Measurements from ENCODE around the gene APBB2. TPM values are rescaled to one million over a fixed set of nuclear protein-coding genes. Genes with fewer than 3 reads are reported as not detected.

The APBB2 gene
- total RNA-seq, 1 experiment from 2014 or later: 17.7 TPM

DNA sequence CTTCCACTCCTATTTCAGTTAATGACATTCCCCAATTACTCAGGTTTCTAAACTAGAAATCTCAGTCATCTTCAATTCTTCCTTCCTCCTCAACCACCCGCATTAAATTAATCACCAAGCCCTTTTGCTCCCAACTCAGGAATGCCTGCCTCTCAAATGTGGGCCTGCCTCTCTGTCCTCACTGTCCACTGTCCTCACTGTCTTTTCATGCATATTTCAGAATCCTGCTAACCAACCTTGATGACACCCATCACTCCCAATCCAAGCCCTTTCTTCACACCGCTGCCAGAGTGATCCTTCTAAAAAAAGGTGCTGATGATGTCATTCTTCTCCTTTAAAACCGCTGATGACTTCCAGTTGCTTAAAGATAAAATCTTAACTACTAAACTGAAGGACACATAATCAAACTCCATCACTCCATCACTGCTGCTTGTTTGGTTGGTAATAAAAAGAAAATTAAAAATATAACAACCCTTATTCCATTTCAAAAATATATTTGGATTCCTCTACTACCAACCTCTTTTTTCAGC, 5.1 kb upstream of the APBB2 start:
- peaks cover 17% of the 10 kb centered on the region for H3K36me3 Mint-ChIP-seq (ENCODE audit: insufficient read depth, unreplicated experiment)
- H3K4me1 Mint-ChIP-seq (ENCODE audit: low read depth, unreplicated experiment): no peaks in the 10 kb centered on the region
- no peaks in the 10 kb centered on the region for H3K9me3 Mint-ChIP-seq (ENCODE audit: low read depth, unreplicated experiment)
- no peak overlapping the region for H3K4me3 Mint-ChIP-seq (ENCODE audit: low read depth, unreplicated experiment)
- TF ChIP-seq, protein P1, sequence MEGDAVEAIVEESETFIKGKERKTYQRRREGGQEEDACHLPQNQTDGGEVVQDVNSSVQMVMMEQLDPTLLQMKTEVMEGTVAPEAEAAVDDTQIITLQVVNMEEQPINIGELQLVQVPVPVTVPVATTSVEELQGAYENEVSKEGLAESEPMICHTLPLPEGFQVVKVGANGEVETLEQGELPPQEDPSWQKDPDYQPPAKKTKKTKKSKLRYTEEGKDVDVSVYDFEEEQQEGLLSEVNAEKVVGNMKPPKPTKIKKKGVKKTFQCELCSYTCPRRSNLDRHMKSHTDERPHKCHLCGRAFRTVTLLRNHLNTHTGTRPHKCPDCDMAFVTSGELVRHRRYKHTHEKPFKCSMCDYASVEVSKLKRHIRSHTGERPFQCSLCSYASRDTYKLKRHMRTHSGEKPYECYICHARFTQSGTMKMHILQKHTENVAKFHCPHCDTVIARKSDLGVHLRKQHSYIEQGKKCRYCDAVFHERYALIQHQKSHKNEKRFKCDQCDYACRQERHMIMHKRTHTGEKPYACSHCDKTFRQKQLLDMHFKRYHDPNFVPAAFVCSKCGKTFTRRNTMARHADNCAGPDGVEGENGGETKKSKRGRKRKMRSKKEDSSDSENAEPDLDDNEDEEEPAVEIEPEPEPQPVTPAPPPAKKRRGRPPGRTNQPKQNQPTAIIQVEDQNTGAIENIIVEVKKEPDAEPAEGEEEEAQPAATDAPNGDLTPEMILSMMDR (IDR thresholded peaks at IDR 0.05; ENCODE audit: unreplicated experiment): no peak
- no peaks in the 10 kb centered on the region for H3K27me3 Mint-ChIP-seq (ENCODE audit: unreplicated experiment)
- intact Hi-C loops (cut with micrococcal nuclease; ENCODE audit: unreplicated experiment): no loop called here
- BruUV-seq (replicated peaks): no TSS peak
- CTCF ChIA-PET: no interaction called here
- H3K27ac Mint-ChIP-seq (ENCODE audit: unreplicated experiment): no peak overlapping the region
- DNase-seq: no peak

DNA sequence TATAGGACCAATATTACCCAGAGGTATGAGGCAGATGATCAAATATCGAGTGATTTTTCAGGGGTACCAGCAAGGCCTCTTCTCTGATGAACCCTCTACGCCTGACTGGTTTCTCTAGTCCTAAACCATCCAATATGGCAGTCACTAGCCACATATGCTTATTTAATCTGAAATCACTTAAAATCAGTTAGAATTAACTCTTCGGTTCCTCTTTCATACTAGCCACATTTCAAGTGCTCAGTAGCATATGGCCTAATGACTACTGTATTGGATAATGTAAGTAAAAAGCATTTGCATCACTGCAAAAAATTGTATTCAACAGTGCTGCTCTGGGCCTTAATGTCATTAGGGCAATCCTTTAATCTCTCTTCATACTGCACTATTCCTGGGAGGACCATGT, 4.4 kb upstream of the APBB2 start:
- CTCF ChIA-PET: no interaction called here
- BruUV-seq (replicated peaks): no TSS peak
- no peaks in the 10 kb centered on the region for H3K27me3 Mint-ChIP-seq (ENCODE audit: unreplicated experiment)

DNA sequence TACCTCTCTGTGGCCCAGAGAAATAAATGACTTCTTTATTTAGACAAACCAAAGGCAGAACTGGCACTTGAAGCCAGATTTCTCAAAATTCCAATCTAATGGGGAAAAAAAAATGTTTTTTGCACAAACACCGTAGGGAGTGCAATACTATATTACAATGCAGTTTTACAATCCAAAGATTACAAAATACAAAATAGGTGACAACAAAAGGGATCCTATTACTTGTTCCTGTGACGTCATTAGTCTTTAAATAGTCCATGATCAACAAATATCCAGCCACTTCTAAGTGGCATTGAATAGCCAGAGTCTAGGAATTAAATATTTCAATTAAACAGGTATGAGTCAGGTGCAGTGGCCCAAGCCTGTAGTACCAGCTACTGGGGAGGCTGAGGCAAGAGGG, 3.0 kb upstream of the APBB2 start:
- H3K36me3 Mint-ChIP-seq (ENCODE audit: insufficient read depth, unreplicated experiment): peaks cover 31% of the 10 kb centered on the region
- TF ChIP-seq, protein P1 (IDR thresholded peaks at IDR 0.05; ENCODE audit: unreplicated experiment): no peak
- no peak for DNase-seq
- peak overlapping the region; percentile 71 for H3K4me3 Mint-ChIP-seq (ENCODE audit: low read depth, unreplicated experiment)
- H3K27ac Mint-ChIP-seq (ENCODE audit: unreplicated experiment): peak overlapping the region; percentile 97
- BruUV-seq (replicated peaks): no TSS peak
- no peaks in the 10 kb centered on the region for H3K27me3 Mint-ChIP-seq (ENCODE audit: unreplicated experiment)
- intact Hi-C loops (cut with micrococcal nuclease; ENCODE audit: unreplicated experiment): no loop called here
- CTCF ChIA-PET: interaction anchor here (0.6 to 1.4 kb wide), 2 partner anchors 241 to 856 kb away, joined by 3 to 4 read pairs; no protein-coding TSS in a partner anchor
- no peaks in the 10 kb centered on the region for H3K9me3 Mint-ChIP-seq (ENCODE audit: low read depth, unreplicated experiment)
- no peaks in the 10 kb centered on the region for H3K4me1 Mint-ChIP-seq (ENCODE audit: low read depth, unreplicated experiment)

More for the DNA sequence above, 4.4 kb upstream of the APBB2 start:
- no peak for DNase-seq
- TF ChIP-seq, protein P1 (IDR thresholded peaks at IDR 0.05; ENCODE audit: unreplicated experiment): no peak
- H3K4me3 Mint-ChIP-seq (ENCODE audit: low read depth, unreplicated experiment): no peak overlapping the region
- intact Hi-C loops (cut with micrococcal nuclease; ENCODE audit: unreplicated experiment): no loop called here
- H3K36me3 Mint-ChIP-seq (ENCODE audit: insufficient read depth, unreplicated experiment): peaks cover 25% of the 10 kb centered on the region
- H3K9me3 Mint-ChIP-seq (ENCODE audit: low read depth, unreplicated experiment): no peaks in the 10 kb centered on the region
- H3K27ac Mint-ChIP-seq (ENCODE audit: unreplicated experiment): no peak overlapping the region
- no peaks in the 10 kb centered on the region for H3K4me1 Mint-ChIP-seq (ENCODE audit: low read depth, unreplicated experiment)

DNA sequence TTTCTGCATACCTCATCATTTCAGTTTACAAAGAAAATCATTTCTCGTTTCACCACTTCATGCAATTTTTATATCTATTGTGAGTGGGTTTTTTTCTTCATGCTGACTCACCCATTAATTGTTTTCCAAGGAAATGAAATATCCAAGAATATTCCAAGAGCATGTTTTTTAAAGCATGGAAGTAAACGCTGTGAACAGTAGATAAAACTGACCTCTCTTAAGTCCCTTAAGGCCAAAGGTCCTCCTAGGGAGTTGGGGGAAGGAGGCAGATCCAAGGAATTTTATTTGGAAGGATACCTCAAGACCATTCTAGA, 2.6 kb upstream of the APBB2 start:
- Mint-ChIP-seq H3K4me1 (ENCODE audit: low read depth, unreplicated experiment) (no peaks in the 10 kb centered on the region), H3K27ac (ENCODE audit: unreplicated experiment) (peak overlapping the region; percentile 97), H3K36me3 (ENCODE audit: insufficient read depth, unreplicated experiment) (peaks cover 31% of the 10 kb centered on the region), H3K9me3 (ENCODE audit: low read depth, unreplicated experiment) (no peaks in the 10 kb centered on the region), H3K27me3 (ENCODE audit: unreplicated experiment) (no peaks in the 10 kb centered on the region), H3K4me3 (ENCODE audit: low read depth, unreplicated experiment) (peak overlapping the region; percentile 71)
- intact Hi-C loops (cut with micrococcal nuclease; ENCODE audit: unreplicated experiment): no loop called here
- BruUV-seq (replicated peaks): no TSS peak
- TF ChIP-seq, protein P1 (IDR thresholded peaks at IDR 0.05; ENCODE audit: unreplicated experiment): no peak
- no peak for DNase-seq
- CTCF ChIA-PET: interaction anchor here (0.6 to 1.4 kb wide), 5 partner anchors 21 to 856 kb away, joined by 3 to 8 read pairs (median 4); no protein-coding TSS in a partner anchor
